ENCODE measurements around the gene CYP26B1. TPM values are rescaled to one million over a fixed set of nuclear protein-coding genes. Genes with fewer than 3 reads are reported as not detected.
A peak's percentile ranks its signal among the peaks of the same experiment; 100 is the strongest.

CYP26B1 gene
- total and polyA plus RNA-seq, 2 experiments from 2014 or later, result 3.9 to 6.5 TPM

GRCh38 chr2:72083751-72084583, 63.7 kb downstream of the CYP26B1 start:
- Histone ChIP-seq H3K36me3 (replicated peaks; ENCODE audit: insufficient read depth, low read depth) (no peaks in the 10 kb centered on the region), H3K27me3 (peaks cover 9% of the 10 kb centered on the region), H4K20me1 (ENCODE audit: insufficient read depth, poor library complexity, severe bottlenecking) (no peaks in the 10 kb centered on the region), H2AFZ (no peak overlapping the region), H3K4me3 (no peak overlapping the region), H3K4me1 (ENCODE audit: insufficient read depth) (peaks cover 6% of the 10 kb centered on the region), H3K9me3 (ENCODE audit: low read depth) (no peaks in the 10 kb centered on the region), H3K4me2 (no peak overlapping the region), H3K79me2 (no peaks in the 10 kb centered on the region), H3K27ac (peak overlapping the region; percentile 71), H3K9me2 (replicated peaks; ENCODE audit: insufficient read depth) (no peaks in the 10 kb centered on the region)
- WGBS (ENCODE audit: low lambda C conversion rate, missing lambda C conversion rate), result 81% methylated on average over 24 of the region's 24 CpGs
- no peak for TF ChIP-seq EZH2phosphoT487 (IDR thresholded peaks at IDR 0.05; ENCODE audit: low read depth, severe bottlenecking, unreplicated experiment)
- TF ChIP-seq, protein P1, sequence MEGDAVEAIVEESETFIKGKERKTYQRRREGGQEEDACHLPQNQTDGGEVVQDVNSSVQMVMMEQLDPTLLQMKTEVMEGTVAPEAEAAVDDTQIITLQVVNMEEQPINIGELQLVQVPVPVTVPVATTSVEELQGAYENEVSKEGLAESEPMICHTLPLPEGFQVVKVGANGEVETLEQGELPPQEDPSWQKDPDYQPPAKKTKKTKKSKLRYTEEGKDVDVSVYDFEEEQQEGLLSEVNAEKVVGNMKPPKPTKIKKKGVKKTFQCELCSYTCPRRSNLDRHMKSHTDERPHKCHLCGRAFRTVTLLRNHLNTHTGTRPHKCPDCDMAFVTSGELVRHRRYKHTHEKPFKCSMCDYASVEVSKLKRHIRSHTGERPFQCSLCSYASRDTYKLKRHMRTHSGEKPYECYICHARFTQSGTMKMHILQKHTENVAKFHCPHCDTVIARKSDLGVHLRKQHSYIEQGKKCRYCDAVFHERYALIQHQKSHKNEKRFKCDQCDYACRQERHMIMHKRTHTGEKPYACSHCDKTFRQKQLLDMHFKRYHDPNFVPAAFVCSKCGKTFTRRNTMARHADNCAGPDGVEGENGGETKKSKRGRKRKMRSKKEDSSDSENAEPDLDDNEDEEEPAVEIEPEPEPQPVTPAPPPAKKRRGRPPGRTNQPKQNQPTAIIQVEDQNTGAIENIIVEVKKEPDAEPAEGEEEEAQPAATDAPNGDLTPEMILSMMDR (IDR thresholded peaks at IDR 0.05; ENCODE audit: poor library complexity), result no peak
- TF ChIP-seq EZH2 (IDR thresholded peaks at IDR 0.05; ENCODE audit: borderline replicate concordance), result no peak
- DNase-seq (ENCODE audit: low spot score), result no peak

DNA sequence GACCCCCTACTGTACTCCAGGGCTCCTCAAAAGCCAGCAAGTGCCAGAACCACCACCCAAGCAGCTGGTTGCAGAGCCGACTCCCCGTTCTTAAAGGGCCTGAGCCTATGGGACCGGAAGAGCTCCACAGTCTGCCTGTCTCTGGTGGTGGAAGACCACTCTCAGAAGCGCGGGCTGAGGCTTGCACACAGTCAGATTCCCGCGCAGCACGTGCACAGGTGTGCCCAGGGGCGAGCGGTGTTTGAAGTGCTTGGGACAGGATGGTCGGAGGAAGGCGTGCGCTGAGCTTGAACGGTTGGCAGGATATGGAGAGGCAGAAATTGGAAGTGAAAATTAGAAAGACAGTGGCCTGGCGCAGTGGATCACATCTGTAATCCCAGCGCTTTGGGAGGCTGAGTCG, 64.8 kb downstream of the CYP26B1 start:
- H3K4me2 ChIP-seq, result no peak overlapping the region
- H3K9me3 ChIP-seq (ENCODE audit: low read depth), result no peaks in the 10 kb centered on the region
- no peaks in the 10 kb centered on the region for H3K79me2 ChIP-seq
- peaks cover 6% of the 10 kb centered on the region for H3K4me1 ChIP-seq (ENCODE audit: insufficient read depth)
- H3K36me3 ChIP-seq (replicated peaks; ENCODE audit: insufficient read depth, low read depth), result no peaks in the 10 kb centered on the region
- no peak overlapping the region for H3K27ac ChIP-seq
- TF ChIP-seq, protein P1 (IDR thresholded peaks at IDR 0.05; ENCODE audit: poor library complexity), result no peak
- TF ChIP-seq EZH2phosphoT487 (IDR thresholded peaks at IDR 0.05; ENCODE audit: low read depth, severe bottlenecking, unreplicated experiment) (no peak), EZH2 (IDR thresholded peaks at IDR 0.05; ENCODE audit: borderline replicate concordance) (no peak)
- no peak overlapping the region for H3K4me3 ChIP-seq
- no peak overlapping the region for H2AFZ ChIP-seq
- peaks cover 10% of the 10 kb centered on the region for H3K27me3 ChIP-seq
- no peaks in the 10 kb centered on the region for H3K9me2 ChIP-seq (replicated peaks; ENCODE audit: insufficient read depth)
- DNase-seq (ENCODE audit: low spot score), result no peak
- WGBS (ENCODE audit: low lambda C conversion rate, missing lambda C conversion rate), result 95% methylated on average over 17 of the region's 17 CpGs
- H4K20me1 ChIP-seq (ENCODE audit: insufficient read depth, poor library complexity, severe bottlenecking), result no peaks in the 10 kb centered on the region

DNA sequence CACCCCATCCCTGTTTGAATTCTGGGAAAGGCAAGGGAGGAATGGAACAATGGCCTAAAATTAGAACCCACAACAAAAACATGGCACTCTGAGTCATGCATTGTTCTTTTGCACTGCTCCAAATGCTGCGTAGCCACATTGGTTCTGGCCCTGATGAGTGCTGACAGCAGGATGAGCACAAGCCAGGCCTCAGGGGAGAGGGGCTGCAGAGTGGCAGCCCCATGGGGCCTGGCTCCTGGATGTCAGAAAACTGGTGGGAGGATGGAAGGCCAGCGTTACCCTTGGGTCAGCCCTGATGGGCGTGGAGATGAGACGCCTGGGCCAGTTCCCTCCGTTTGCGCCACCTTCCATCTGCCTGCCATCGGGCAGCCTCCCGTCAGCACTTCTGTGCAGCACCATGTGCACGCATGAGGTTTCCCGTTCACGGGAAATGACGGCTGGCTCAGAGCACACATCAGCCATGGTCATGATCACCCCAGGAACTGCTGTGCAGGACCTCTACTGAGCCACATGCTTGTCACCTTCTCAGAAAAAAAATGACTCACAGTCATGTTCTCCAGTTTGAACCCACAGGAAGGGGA, 65.6 kb downstream of the CYP26B1 start:
- Histone ChIP-seq H4K20me1 (ENCODE audit: insufficient read depth, poor library complexity, severe bottlenecking) (no peaks in the 10 kb centered on the region), H3K9me3 (ENCODE audit: low read depth) (no peaks in the 10 kb centered on the region), H3K4me2 (no peak overlapping the region), H3K27ac (no peak overlapping the region), H3K4me1 (ENCODE audit: insufficient read depth) (peaks cover 6% of the 10 kb centered on the region), H3K79me2 (no peaks in the 10 kb centered on the region), H3K9me2 (replicated peaks; ENCODE audit: insufficient read depth) (no peaks in the 10 kb centered on the region), H3K27me3 (peaks cover 10% of the 10 kb centered on the region), H3K4me3 (no peak overlapping the region), H3K36me3 (replicated peaks; ENCODE audit: insufficient read depth, low read depth) (no peaks in the 10 kb centered on the region), H2AFZ (no peak overlapping the region)
- no peak for DNase-seq (ENCODE audit: low spot score)
- no peak for TF ChIP-seq EZH2phosphoT487 (IDR thresholded peaks at IDR 0.05; ENCODE audit: low read depth, severe bottlenecking, unreplicated experiment)
- TF ChIP-seq, protein P1 (IDR thresholded peaks at IDR 0.05; ENCODE audit: poor library complexity), result no peak
- TF ChIP-seq EZH2 (IDR thresholded peaks at IDR 0.05; ENCODE audit: borderline replicate concordance), result no peak
- 92% methylated on average over 12 of the region's 12 CpGs for WGBS (ENCODE audit: low lambda C conversion rate, missing lambda C conversion rate)
